ENCODE data around the gene ALDH2.
A peak's percentile ranks its signal among the peaks of the same experiment; 100 is the strongest.
"Not testable (repeated sequence)": the region's sequence is repeated elsewhere in the genome, so short reads cannot be mapped to it uniquely, and the experiment has no call there.

Gene ALDH2

DNA sequence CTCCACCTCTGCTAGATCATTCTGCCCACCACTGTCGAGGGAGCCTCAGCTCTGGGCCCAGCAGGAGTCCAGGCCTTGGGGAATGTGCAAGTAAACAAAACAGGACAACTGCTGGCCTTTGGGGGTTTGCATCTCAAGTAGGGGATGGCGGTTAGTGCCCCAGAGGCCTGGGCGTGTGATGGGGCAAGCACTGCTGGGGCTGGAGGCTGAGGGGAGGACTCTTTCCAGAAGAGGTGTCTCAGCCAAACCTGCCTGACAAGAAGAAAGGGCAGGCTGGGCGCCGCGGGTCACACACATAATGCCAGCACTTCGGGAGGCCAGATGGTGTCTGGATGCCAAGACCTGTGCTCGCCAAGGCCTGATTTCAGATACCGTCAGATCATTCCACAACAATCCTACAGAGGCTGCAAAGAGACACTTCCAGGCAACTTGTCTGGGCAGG is 8.6 kb upstream of the ALDH2 start:
- DNase-seq = peak in 6 of 51 donors; percentile 9 to 51 (median 26)

DNA sequence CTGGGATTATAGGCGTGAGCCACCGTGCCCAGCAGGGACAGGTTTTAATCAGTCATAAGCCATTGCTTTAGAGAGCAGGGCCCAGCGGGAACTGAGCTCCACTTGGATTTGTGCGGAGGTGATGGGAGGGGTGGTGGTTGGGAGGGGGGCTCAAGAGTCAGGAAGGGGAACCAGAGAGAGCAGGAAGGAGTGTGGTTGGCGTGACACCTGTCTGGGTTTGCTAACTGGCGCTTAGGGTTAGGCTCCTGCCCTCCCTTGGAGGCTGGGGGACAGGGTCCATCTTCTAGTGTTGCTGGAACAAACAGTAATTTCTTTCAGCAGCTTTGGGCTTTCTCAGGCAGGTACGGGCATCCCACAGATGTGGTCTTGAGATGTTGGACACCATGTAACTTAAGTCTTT is 7.5 kb upstream of the ALDH2 start:
- DNase-seq = no peak

DNA sequence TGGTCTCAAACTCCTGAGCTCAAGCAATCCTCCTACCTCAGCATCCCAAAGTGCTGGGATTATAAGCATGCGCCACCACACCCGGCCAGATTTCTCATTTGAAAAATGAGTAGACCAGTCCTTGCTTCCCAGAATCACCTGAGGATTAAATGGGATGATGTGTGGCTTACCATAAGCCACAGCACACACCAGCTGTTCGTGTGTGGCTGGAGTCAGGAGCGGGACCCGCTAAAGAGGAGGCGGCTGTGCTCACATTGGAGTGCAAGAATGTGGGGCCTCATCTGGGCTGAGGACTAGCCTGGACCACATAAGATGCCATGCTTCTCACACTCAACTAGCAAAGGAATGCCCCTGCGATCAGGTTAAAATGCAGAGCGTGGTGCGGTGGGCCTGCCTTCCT is 6.7 kb upstream of the ALDH2 start:
- no peak for DNase-seq

DNA sequence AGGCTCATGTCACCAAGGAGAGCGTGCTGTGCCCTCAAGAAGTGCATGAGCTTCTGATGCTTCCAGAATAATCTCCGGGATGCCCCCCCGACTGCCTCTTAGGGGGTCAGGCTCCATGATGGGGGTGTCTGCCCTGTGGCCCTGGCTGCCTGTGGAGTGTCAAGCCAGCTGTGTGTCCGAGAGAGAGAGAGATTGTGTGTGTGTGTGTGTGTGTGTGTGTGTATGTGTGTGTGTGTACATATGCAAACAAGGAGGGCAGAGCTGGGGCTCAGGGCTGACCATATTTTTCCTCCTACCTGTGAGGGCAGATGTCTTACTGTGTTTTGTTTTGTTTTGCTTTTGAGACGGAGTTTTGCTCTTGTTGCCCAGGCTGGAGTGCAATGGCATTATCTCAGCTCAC is 5.6 kb upstream of the ALDH2 start:
- no peak for DNase-seq

DNA sequence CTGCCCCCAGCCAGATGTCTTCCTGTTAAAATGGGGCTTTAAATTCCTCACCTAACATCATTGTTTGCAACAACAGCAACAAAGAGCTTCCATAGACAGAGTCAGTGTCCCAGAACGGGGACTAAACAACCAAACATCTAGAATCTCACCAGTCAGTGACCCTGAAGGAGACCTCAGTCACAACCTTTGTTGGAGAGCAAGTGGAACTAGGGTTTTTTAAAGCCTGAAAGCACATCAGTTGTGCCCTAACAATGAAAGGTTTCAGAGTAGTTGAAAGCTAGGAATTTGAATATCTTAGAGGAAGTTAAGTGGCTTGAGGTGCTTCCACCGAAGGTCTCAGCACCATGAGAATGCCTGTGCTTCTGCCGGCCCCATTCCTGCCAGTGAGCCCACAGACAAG is 5.0 kb upstream of the ALDH2 start:
- no peak for DNase-seq

DNA sequence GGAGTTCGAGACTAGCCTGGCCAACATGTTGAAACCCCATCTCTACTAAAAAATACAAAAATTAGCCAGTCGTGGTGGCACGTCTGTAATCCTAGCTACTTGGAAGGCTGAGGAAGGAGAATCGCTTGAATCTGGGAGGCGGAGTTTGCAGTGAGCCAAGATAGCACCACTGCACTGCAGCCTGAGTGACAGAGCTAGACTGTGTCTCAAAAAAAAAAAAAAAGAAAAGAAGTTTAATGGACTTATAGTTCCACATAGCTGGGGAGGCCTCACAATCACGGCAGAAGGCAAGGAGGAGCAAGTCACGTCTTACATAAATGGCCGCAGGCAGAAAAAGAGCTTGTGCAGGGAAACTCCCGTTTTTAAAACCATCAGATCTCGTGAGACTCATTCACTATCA is 3.2 kb upstream of the ALDH2 start:
- not testable (repeated sequence) for DNase-seq

DNA sequence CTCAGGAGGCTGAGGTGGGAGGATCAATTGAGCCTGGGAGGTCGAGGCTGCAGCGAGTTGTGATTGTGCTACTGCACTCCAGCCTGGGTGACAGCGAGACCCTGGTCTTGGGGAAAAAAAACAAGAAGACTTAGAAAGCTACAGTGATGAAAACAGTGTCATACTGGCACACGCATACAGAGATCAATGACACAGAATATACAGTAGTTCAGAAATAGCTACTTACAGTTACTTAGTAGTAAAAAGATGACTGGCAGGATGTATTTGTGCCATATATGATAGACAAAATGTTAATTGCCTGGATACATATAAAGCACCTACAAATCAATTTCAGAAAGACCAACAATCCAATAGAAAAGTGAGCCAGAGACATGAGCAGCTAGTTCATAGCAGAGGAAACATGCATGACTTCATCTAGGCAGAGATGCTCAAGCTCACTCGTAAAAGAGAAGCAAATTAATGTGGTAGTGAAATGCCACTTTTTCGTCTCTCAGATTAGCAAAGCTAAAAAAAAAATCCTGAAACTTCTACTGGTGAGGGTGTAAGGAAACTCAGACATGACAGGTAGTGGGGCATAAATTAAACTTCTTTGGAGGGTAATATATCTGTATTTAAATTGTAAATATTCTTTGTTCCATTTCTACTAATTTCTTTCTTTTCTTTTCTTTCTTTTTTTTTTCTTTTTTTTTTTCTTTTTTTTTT is 2.5 kb upstream of the ALDH2 start:
- DNase-seq = no peak

DNA sequence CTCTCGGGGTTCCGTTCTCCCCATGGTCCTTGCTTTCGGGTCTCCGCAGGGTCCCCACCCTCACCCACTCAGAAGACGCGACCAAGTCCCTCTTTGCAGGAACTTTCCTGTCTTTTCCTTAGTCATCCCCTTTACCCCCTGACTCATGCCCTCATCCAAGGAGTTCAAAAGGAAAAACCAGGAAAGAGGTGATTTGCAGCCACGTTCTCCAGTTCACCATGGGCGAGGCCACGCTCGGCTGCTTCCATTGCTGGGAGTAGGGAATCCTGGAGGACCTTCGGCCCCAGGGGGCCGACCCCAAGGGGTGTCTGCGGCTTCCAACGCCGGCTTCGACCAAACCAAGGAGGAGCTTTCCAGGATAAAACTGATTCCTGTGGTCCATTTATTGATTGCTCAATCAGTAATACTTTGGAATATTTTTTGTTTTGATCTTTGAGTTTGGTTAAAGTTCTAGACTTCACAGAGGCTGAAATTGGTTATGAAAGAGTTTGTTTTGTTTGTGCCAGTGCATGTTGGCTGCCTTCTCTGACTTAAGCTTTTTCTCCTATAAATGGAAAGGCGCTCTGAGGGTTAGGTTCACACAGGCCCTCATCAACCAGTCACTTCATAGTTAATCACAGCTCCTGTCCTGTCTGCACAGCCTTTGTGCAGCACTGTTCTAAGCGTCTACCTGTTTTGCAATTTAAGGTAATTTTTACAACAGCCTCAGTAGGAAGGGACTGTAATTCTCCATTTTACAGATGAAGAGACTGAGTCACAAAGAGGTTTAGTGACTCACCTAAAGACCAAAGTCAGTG is 827 bp downstream of the ALDH2 start:
- peak in 4 of 51 donors; percentile 27 to 64 (median 40) for DNase-seq

DNA sequence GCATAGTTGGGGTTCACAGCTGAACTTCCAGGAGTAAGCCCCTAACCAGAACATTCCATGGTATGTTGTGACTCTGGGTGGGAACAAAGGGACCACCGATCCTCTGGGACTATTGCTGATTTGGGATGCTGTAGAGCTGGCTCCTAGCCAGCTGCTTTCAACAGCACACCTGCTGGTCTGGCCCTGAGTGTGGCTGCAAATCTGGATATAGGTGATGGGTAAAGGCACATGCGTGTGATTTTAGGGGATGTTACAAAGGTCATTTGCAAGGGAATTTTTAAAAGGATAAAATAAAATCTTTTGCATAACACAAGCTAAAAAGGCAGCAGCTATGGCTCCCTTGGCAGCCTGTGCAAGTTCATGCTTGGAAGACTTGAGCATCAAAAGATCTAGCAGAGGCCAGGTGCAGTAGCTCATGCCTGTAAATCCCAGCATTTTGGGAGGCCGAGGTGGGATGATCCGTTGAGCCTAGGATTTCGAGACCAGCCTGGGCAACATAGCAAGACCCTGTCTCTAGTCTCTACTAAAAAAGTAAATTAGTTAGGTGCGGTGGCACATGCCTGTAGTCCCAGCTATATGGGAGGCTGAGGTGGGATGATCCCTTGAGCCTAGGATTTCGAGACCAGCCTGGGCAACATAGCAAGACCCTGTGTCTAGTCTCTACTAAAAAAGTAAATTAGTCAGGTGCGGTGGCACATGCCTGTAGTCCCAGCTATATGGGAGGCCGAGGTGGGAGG is 1.6 kb downstream of the ALDH2 start:
- DNase-seq = no peak

DNA sequence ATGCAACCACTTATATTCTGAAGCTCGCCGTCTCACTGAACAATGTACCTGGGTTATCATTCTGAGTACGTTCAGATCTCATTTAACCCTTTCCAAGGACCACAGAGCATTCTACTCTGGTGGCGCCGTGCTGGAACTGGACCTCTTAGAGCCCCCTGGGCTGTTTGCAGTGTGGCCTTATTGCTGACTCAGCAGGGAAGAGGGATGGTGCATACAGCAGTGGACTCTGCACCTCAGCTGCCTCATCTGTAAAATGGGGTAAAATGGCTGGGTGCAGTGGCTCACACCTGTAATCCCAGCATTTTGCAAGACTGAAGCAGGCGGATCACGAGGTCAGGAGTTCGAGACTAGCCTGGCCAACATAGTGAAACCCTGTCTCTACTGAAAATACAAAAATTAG is 2.9 kb downstream of the ALDH2 start:
- no peak for DNase-seq

DNA sequence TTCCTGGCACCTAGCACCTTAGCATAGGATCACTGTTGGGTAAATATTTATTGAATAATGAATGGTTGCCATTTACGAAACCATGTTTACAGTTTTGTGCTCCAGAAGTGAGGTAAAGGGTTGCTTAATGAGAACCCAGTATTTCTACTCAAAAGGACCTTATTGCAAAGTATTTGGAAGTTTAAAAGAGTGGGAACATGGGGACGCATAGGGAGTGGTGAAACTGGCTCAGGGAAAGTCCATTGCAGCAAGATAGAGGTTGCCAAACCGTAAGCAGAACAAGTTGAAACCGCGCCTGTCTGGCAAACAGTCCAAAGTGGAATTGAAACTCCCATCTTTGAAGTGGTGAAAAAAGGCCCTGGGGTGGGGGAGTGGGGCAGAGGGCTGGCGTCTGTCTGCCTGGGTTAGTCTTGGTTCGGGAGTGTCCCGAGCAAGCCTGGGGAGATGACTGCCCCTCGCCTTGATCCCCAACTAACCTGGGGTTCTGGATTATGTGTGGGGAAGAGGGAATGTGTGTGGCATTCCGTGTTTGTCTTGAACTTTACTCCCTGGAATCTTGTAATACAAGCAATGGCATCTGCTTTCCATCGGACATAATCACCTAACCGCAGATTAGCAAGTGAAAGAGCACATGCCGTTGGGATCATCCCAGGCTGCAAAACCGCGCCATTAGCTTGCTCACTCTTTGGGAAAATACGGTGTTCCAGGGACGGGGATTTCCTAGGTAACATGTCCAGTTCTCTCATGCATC is 7.2 kb downstream of the ALDH2 start:
- peak in 27 of 51 donors; percentile 4 to 57 (median 28) for DNase-seq

DNA sequence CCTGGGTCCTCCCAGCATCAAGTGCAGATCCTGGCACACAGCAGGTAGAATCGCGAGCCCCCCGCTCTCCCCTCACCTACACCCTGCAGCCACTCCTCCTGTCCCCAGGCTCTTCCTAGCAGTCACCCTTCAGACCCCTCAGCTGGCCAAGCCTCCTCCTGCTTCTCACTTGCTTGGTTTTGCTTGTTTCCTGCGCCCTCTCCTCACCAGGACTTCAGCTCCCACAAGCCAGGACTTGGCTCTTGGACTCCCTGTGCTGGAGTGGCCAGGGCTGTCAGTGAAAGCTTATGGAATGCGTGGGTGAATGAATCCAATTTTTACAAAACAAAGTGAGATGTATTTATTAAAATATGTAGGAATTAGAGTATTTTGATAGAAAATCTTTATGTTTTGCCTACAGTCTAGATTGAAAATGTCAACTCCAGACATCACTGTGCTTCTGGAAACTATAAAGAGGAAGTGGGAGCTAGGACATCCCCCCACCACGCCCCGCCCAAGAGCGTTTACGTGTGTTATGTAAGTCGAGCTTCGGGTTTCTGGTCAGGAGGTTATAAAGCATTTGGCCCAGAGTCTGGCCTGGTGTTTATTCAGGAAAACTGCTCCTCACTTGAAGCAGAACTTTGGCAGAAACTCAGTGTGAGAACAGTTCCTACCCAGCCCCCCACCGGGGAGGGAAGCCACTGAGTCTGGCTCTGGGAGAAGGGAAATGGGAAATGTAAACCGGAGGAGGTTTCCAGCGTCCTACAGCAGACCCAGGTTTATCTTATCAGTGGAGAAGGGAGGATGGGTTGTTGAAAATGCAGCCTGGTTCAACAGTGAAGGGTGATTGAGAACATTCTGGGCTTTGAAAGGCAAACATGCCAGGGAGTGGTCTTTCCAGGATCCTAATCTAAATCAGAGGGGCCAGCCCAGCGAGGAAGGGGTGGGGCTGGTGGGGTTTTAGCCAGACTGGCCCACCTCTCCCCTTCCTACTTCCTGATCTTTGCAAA is 8.8 kb downstream of the ALDH2 start:
- peak in 40 of 51 donors; percentile 6 to 77 (median 51) for DNase-seq

DNA sequence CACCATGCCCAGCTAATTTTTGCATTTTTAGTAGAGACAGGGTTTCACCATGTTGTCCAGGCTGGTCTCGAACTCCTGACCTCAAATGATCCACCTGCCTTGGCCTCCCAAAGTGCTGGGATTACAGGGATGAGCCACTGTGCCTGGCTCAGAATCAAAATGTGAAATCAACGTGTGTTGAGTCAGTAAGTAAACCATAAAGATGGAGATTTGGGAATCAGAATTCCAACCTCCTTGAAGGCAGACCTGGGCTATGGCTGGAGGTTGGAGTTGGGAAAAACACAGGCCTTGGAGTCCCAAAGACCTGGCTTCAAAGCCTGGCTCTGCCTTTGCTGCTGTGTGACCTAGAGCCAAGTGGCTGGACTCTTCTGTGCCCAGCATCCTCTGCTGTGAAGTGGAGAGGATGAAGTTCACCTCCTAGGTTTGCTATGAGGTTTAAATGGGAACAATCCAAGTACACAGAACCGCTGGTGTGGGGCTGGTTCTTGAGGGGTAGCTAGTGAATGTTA is 10.2 kb downstream of the ALDH2 start:
- DNase-seq = no peak

DNA sequence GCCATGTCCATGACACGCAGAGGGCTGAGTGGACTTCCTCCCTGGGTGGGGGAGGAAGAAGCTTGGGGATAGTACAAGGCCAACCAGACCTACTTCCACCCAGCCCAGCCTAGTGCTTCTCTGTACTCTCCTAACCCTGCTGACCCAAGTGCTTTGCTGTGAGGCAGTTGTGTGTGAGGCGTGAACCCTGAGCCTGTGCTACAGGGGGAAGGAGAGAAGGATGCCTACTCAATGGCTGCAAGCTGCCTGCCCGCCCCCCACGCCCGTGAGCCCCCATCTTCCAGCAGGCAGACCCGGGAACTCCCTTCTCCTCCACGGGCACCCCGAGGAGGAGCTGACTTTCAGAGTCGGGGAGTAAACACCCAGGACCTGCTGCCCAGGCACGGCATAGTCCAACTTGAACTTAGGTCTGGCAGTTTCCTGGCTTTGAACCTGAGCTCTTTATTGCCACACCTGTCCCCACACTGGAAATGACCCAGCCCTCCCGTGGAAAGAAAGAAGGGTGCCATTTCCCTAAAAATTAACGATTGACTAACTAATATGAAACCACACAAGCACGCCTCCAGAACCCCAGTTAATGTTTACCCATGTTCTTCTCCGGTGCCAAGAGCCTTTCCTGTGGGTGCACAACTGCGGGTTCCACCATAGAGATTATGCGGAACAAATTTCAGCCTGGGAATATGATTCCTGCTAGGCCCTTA is 10.8 kb downstream of the ALDH2 start:
- peak in 14 of 51 donors; percentile 2 to 31 (median 14) for DNase-seq

DNA sequence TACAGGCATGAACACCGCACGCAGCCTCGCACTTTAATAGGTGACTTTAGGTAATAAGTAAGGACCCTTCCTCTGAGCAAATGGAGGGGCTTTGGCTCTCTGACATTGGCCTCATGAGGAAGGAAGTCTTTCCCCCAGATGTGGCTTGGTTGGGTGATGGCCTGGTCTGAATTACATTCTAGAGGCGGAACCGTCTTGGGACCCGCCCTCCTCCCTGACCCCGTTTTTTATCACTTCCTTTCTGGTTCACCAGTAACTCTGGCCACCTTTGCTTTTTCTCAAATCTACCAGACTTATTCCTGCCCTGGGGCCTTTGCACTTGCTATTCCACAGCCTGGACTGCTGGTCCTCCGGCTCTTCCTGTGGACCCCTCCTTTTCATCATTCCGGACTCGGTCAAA is 13.4 kb downstream of the ALDH2 start:
- DNase-seq = no peak

DNA sequence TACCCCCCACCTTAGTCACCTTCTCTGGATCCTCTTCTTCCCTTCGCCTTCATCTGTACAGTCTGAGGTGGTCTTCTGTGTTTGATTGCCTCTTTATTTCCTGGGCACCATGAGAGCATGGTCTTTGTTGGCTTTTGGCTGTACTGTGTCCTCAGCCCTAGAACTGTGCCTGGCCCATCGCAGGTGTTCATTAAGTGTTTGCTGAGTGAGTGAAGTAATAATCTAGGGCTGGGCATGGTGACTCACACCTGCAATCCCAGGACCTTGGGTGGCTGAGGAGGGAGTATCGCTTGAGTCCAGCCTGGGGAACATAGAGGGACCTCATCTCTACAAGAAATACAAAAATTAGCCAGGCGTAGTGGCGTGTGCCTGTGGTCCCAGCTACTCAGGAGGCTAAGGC is 13.9 kb downstream of the ALDH2 start:
- no peak for DNase-seq

DNA sequence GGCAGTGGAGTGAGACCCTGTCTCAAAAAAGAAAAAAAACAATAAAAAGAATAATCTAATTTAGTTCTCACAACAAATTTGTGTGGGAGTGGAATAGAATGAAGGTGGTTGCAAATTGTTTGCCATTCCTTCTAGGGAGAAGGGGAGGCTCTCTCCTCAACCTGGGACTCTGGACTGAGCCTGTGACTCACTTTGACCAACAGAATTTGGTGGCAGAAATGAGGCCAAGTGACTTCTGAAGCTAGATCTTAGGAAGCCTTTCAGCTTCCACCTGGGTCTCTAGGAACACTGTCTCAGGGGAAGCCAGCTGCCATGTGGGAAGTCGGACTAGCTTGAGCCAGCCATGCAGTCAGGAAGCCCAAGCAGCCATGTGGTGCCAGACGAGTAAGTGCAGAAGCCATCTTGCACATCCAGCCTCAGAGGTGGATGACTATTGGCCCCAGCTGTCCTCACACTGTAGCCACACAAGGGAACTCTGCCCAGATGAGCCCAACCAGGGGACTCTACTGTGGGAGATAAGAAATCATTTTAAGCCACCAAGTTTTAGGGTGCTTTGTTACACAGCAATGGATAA is 14.4 kb downstream of the ALDH2 start:
- DNase-seq = no peak

DNA sequence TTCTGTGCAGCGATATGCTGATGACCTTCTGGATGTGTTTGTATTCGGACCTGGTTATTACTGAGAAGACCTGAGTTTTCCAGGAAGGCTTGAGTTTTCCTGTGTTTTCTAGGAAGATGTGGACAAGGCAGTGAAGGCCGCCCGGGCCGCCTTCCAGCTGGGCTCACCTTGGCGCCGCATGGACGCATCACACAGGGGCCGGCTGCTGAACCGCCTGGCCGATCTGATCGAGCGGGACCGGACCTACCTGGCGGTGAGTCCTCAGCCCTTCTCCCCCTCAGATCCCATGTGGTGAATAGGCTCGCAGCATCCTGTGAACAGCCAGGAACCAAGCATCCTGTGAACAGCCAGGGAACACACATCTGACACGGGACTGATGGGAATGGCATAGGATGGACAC is 16.3 kb downstream of the ALDH2 start:
- no peak for DNase-seq

DNA sequence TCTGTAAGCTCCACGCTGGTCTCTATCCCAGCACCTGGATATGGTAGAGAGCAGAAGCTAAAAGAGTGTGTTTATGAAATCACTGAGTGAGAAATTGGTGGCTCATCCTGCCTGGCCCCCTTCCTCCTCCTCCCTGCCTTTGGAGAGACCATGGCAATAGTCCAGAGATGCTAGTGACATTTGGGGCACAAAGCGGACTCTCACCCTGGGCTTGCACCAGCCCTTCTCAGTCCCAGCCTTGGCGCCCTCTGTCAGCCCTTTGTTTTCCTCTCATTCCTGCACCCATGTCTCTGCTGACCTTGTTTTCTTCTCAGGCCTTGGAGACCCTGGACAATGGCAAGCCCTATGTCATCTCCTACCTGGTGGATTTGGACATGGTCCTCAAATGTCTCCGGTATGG is 18.2 kb downstream of the ALDH2 start:
- DNase-seq = no peak

Measured in hypothalamus (tissue), 51 donors.